SW480 (cell line): ENCODE data around the gene CD44.
"Not testable (repeated sequence)": the region's sequence is repeated elsewhere in the genome, so short reads cannot be mapped to it uniquely, and the experiment has no call there.

Source experiments
- DNase-seq: peaks from one replicate; pipeline ENCODE4 v3.0.0-alpha.2; 2016; ENCODE audit warnings: low spot score

Gene CD44

DNA sequence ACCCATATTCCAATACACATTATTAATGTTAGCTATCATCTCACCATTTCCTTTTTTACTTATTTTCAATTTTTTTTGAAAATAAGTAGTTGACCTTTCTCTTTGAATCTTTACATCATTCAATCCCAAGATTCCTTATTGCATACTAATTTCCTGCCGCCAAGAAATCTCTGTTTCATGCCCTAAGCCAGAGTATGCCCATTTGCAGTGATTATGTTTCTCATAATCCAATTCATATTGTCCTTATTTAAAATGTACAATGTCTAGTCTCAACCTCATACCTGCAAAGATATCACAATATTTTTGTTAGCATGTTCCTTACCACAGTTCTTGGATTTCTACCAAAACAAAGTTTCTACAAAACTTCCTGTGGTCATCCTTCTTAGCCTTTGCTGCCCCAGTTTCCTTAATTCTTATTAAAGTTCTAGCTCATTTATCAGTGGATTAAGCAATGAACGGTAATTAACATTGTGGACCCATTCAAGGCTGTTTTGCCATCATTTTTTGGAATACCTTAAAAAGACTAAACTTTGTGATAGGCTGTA, 75.3 kb downstream of the CD44 start:
- DNase-seq, result no peak

DNA sequence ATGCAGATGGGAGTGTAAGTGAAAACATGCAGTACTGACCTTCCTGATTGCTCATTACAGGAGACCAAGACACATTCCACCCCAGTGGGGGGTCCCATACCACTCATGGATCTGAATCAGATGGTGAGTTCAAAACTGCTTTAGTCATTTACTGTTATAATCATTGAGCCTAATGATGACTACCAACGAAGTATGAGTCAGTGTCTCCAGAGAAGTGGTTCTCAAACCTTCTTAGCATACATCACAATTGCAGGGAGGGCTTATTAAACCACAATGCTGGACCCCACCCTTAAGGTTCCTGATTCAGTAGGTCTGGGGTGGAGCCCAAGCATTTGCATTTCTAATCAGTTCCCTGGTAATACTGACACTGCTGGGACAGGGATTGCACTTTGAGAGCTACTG, 75.8 kb downstream of the CD44 start:
- DNase-seq, result no peak

- no peak for DNase-seq
These were observed 77.0 kb downstream of the CD44 start for GRCh38 chr11:35215945-35216344.

DNA sequence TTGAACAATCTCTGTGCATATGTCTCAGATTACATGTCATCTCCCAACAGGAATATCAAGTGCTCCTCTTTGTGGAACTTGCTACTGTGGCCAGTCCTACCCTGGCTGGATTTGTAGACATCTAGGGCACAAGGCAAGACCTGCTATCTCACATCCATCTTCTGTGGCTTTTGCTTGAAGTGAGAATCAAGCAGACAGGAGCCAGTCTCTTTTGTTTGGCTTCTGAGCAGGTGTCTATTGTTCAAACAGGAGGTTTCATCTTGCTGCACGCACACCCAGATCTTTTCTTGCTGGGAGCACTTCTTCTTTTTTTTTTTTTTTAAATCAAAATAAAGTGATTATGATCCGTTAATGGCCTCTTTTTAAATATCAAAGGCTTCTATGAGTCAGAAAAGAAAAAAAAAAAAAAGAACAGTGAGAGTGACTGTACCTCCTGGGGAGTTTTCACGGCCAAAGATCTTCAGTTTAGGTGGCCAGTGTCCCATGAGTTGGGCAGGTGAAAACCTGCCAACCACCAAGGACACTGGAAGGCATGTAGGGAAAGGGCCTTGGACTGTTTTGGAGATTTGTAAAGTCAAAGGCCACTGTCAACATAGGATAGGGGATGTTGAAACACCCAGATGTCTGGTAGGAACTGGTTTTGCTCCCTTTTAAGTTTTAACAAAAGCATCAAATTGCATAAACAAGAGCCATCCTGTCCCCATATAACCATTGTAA, 78.1 kb downstream of the CD44 start:
- peak; percentile 39 for DNase-seq

DNA sequence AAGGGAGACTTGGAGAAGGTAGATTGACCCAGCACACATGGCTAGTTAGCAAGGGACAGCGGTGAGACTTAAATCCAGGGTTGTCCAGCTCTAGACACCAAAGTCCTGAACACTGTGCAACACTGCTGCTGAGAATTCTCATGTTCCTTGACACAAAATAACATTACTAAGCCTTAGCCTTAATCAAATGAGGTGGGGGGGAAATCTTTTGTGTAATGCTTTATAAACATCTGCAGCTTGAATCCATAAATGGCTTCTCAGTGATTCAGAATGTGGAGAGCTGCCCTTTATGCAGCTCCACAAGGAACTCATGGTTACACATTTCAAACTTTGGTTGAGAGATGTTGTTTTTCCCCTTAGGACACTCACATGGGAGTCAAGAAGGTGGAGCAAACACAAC, 80.0 kb downstream of the CD44 start:
- DNase-seq, result no peak

DNA sequence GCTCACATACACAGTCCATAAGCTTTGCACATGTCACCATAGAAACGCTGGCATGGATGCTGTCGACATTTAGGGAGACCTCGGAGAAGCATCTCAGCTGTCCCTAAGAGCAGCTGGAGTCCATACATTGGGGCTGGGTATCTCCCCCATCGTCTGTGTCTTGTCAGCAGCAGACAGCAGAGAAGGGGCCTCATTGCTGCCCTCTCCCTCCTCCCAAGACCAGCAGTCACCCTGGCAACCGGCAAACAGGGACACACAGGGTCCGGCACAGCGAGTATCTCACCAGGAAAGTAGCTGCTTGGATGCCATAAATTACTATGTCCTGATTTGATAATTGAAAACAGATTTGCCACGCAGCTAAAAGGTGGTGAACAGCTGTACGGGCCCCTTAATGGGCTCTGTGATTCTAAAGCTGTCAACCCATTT, 84.4 kb downstream of the CD44 start:
- DNase-seq, result no peak

- DNase-seq, result no peak
These were observed 85.0 kb downstream of the CD44 start for GRCh38 chr11:35223991-35224390.

GRCh38 chr11:35225946-35226520, 87.1 kb downstream of the CD44 start:
- no peak for DNase-seq

DNA sequence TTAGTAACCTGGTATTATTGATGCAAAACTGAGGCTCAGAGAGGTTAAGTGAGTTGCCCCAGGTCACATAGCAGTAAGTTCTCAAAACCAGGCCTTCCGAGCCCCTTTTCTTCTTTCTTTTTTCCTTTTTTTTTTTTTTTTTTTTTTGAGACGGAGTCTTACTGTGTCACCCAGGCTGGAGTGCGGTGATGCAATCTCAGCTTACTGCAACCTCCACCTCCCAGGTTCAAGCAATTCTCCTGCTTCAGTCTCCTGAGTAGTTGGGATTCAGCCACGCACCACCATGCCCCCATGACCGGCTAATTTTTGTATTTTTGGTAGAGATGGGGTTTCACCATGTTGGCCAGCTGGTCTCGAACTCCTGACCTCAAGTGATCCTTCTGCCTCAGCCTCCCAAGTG, 87.8 kb downstream of the CD44 start:
- not testable (repeated sequence) for DNase-seq

DNA sequence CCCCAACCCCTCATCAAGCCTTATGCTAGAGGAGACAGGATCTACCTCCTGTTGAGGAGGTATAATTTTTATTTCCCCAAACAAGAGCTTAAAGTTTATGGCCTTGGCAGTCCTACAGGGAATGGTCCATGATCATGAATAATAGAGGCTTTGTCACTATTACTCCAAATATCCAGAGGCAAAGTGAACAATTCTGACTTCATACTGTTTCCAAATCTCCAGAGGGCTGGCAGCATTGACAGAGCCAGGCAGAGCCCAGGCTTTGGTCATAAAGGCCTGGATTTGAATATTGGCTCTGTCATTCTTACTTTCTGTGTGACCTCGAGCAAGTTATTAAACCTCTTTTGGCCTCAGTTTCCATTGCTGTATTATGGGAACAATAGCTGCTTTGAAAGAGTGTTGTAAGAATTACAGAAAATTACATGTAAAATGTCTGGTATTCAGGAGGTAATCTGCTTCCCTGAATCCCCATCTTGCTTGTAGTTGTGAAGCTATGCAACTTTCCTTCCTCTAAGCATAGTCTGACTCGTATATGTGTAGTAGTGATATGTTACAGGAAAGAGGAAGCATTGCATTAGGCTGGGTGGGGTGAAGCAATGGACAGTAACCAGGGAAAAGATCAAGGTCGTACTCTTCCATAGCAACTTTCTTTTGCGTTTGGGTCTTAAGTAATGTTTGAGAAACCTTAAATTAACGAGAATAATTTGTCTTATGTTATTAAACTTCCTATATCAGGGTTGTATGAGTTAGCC, 88.8 kb downstream of the CD44 start:
- no peak for DNase-seq

- DNase-seq, result no peak
These were observed 89.4 kb downstream of the CD44 start for GRCh38 chr11:35228328-35228725.

GRCh38 chr11:35230388-35230787, 91.4 kb downstream of the CD44 start:
- no peak for DNase-seq

DNA sequence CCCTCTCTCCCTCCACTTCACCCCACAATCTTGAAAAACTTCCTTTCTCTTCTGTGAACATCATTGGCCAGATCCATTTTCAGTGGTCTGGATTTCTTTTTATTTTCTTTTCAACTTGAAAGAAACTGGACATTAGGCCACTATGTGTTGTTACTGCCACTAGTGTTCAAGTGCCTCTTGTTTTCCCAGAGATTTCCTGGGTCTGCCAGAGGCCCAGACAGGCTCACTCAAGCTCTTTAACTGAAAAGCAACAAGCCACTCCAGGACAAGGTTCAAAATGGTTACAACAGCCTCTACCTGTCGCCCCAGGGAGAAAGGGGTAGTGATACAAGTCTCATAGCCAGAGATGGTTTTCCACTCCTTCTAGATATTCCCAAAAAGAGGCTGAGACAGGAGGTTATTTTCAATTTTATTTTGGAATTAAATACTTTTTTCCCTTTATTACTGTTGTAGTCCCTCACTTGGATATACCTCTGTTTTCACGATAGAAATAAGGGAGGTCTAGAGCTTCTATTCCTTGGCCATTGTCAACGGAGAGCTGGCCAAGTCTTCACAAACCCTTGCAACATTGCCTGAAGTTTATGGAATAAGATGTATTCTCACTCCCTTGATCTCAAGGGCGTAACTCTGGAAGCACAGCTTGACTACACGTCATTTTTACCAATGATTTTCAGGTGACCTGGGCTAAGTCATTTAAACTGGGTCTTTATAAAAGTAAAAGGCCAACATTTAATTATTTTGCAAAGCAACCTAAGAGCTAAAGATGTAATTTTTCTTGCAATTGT, 92.3 kb downstream of the CD44 start:
- no peak for DNase-seq

DNA sequence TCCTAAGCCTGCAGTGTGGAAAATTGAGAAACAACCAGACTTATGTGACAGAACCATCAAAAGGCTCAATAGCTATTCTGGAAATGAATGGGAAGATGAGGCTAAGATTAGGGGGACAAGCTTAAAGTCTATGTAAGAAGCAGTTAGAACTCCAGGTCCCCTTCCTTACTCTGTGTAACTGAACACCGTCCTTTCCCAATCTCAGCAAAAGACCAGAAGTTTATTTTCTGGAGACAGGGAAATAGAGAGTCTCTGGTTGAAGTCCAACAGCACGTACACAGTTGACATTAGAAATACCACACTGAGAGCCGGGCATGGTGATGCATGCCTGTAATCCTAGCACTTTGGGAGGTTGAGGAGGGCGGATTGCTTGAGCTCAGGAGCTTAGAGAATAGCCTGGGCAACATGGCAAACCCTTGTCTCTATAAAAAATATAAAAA, 93.9 kb downstream of the CD44 start:
- DNase-seq, result no peak

DNA sequence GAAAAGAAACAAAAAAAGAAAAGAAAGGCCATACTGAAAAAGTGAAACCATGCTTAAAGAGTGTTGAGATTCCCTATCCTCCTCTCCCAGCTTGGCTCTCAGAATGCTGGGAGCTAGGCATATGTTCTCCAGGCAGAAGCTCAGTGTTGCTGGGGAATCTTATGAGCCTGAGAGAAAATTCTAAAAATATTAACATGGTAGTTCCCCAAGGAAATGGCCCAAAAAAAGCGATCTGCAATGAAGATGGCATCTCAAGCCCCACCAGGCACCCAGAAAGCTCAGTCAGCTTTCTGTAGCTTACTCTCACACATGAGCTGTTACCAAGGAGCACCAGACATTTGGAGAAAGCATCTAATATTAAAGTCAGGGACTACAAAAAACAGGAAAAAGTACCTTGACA, 94.5 kb downstream of the CD44 start:
- no peak for DNase-seq

DNA sequence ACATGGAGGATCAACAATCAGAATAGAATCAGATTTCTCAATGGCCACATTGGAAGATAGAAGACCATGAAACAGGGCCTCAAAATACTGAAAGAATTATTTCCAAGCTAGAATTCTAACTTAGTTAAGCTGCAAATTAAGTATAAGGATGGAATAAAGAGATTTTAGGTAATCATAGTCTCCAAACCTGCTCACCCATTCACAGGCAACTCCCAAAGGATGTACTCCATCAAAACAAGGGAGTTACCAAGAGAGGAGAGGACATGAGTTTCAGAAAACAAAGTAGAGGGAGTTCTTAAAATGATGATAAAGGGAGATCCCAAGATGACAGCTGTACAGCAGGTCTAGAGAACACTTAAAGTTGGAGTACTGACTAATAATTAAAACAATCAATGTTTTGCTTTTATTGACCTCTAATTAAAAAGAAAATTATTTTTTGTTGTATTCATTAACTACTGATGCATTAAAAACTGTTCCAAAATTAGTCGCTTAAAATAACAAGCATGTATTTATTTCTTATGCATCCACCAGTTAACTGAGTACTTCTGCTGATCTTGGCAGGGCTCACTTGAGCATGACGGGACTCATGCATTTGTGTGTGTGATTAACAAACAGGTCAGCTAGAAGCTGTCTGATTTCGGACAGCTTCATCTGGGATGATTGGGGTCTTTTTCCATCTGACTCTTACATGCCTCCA, 95.6 kb downstream of the CD44 start:
- no peak for DNase-seq

GRCh38 chr11:35235157-35235468, 96.1 kb downstream of the CD44 start:
- no peak for DNase-seq

DNA sequence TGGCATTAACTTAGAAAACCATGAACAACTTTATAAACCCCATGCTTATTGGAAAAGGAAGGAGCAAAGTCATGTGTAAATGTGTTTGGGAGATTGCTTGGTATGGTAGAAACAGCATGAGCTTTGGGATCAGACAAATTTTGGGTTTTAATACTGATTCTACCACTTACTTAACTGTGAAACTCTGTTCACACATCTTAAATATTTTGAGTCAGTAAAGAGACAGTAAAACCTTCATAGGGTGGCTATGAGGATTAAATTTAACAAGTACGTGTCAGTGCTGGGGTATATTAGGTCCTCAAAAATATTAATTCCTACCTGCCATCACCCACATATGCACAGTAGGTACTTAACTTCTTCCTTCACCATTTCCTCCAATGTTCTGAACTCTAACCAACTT, 96.5 kb downstream of the CD44 start:
- no peak for DNase-seq

DNA sequence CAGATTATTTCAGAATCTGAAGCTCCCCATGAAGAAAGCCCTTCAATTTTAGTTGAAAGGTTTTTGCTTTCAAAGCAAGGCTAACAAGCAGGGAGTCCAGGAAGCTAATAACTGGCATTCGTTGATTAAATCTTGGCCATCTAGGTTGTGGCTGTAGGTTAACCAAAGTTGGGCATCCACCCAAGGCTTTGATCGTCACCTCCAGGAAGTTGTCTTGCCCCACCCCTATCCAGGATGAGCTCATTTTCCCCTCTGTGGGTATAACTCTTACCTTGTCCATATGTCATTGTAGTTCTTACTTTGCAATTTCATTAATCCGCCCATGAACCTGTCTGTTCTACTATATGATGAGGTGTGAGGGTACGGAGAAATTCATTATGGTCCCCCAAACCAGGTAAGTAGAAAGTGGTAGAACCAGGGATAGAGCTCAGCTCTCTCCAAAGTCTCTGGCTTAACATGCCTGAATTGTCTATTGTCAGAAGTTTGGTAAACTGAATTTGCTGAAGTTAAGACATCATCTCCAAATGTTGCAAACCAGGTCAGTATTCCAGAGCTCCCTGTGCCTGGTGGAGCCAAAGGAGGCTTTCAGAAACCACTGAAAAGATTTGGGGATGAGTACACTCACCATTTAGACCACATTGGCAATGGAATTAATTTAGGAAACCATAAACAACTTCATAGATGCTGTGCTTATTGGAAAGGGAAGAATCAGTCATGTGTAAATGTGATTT, 97.1 kb downstream of the CD44 start:
- DNase-seq, result peak; percentile 93

GRCh38 chr11:35236667-35237003, 97.7 kb downstream of the CD44 start:
- DNase-seq, result no peak

- no peak for DNase-seq
These were observed 98.4 kb downstream of the CD44 start for GRCh38 chr11:35237351-35237750.
